Inferior parietal cortex (tissue), 1 donor: Measurements from ENCODE around the gene WFDC10A.
"Not testable (repeated sequence)": the region's sequence is repeated elsewhere in the genome, so short reads cannot be mapped to it uniquely, and the experiment has no call there.

Source experiments
- DNase-seq: peaks from one replicate; pipeline ENCODE4 v3.0.0-alpha.2; 2016; ENCODE audit errors: extremely low spot score

WFDC10A gene

DNA sequence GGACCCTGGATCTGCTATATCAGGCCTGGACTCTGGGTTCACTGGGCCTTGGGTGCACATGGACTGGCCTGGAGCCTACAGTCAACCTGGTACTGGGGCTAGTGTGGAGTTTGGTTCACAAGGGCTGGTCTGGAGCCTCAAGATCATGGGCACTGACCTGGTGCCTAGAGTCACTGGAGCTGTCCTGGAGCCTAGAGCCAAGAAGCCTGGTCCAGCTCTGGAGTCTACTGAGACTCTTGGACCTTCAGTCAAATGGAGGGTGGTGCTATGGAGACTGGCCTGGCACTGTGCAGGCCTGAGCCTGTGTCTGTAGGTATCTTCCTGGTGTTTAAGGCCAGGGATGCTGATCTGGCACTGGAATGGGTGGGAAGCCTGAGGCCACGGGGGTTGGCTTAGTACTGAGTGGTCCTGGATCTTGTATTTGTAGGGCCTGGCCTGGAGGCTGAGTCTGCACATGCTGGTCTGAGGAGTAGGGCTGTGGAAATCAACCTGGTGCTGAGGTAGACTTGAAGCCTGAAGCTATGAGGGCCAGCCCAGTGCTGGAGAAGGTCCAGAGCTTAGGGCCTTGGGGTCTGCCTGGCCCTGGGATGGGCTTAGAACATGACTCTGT is 18.0 kb downstream of the WFDC10A start:
- DNase-seq: no peak

DNA sequence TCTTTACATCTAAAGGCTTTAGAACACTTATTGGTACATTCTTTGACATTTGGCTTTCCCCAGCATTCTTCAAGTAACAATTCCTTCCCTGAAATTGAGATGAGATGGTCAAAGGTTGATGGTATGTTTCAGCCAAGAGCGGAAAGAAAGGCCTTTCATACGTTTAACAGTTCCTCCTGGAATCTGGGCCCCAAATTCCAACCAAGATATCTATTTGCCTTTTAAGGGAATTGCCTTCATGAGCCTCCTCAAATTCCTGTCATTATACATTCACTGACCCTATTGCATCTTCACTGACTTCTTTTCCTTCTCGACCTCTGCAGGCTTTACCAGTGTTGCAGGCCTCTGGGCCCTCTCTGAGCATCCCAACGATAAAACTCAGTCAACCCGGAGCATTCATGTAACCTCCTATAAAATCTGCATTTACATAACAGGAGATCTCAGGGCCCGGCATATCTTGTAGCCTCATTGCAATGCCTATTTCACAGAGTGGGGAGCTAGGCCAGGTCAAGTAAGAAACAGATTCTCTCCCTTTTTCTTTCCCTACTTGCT is 19.8 kb downstream of the WFDC10A start:
- no peak for DNase-seq

DNA sequence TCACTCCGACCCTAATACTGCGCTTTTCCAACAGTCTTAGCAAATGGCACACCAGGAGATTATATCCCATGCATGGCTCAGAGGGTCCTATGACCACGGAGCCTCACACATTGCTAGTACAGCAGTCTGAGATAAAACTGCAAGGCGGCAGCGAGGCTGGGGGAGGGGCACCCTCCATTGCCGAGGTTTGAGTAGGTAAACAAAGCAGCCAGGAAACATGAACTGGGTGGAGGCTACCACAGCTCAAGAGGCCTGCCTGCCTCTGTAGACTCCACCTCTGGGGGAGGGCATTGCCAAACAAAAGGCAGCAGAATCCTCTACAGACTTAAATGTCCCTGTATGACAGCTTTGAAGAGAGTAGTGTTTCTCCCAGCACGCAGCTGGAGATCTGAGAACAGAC is 22.2 kb downstream of the WFDC10A start:
- not testable (repeated sequence) for DNase-seq

DNA sequence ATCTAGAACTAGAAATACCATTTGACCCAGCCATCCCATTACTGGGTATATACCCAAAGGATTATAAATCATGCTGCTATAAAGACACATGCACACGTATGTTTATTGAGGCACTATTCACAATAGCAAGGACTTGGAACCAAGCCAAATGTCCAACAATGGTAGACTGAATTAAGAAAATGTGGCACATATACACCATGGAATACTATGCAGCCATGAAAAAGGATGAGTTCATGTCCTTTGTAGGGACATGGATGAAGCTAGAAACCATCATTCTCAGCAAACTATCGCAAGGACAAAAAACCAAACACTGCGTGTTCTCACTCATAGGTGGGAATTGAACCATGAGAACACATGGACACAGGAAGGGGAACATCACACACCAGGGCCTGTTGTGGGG is 27.5 kb downstream of the WFDC10A start:
- DNase-seq: not testable (repeated sequence)

DNA sequence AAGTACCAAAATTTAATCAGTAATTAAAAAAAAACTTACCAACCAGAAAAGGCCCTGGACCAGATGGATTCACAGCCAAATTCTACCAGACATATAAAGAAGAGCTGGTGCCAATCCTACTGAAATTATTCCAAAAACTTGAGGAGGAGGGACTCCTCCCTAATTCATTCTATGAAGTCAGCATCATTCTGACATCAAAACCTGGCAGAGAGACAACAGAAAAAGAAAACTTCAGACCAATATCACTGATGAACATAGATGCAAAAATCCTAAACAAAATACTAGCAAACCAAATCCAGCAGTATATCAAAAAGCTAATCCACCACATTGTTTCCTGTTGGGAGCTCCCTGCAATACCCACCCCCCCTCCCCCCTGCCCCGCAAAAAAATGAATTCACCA is 40.6 kb downstream of the WFDC10A start, which contains the start of gene WFDC11:
Gene WFDC11 (minus strand): TSS at position 101 of the 400 bp plus-strand sequence. CDS start 19,639 bp downstream, outside the sequence.
- no peak for DNase-seq

DNA sequence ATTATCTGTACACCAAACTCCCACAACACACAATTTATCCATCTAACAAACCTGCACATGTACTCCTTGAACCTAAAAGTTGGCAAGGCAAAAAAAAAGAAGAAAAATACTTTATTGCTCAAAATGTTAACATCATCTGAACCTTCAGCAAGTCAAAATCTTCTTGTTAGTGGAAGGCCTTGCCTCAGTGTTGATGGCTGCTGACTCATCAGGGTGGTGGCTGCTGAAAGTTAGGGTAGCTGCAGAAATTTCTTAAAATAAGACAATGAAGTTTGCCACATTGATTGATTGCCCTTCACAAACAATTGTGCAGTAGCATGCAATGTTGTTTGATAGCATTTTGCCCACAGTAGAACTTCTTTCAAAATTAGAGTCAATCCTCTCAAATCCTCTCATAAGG is 43.2 kb downstream of the WFDC10A start:
- DNase-seq: no peak

DNA sequence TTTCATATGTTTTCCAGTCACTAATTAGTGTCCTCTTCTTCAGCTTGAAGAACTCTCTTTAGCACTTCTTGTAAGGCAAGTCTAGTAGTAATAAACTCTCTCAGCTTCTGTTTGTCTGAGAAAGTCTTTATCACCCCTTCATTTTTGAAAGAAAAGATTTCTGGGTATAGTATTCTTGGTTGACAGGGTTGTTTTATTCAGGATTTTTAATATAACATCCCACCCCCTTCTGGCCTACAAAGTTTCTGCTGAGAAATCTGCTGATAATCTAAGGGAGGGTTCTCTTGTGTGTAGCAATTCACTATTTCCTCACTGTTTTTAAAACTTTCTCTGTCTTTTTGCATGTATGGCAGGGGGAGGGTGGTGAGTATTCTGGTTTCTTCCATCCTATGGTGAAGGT is 50.1 kb downstream of the WFDC10A start:
- no peak for DNase-seq
